Keratinocyte (primary cell): ENCODE results near the gene WWC2. TPM values are rescaled to one million over a fixed set of nuclear protein-coding genes. Genes with fewer than 3 reads are reported as not detected.

Experiments
- DNase-seq: peaks from one replicate; pipeline ENCODE4 v3.0.0-alpha.2; 2011; ENCODE audit warnings: low read depth, missing footprints, low spot score
- FAIRE-seq: peaks from 2 replicates; lab custom pipeline; 2011; peaks lifted over from hg19 to GRCh38; lab: Jason Lieb, UNC
- H2AFZ ChIP-seq: 2 replicates; pipeline ENCODE4 v1.6.0; 2012; ENCODE audit warnings: low read length, control low read depth, inconsistent platforms; ENCODE audit not compliant: control insufficient read depth
- H3K27ac ChIP-seq: 2 replicates; pipeline ENCODE4 v1.5.1; 2011; ENCODE audit warnings: low read length; ENCODE audit not compliant: control insufficient read depth, insufficient read depth
- H3K27me3 ChIP-seq: 3 replicates; pipeline ENCODE4 v1.6.0; 2011; ENCODE audit warnings: low read length; ENCODE audit not compliant: control insufficient read depth, insufficient read depth; ENCODE audit errors: extremely low read depth
- H3K36me3 ChIP-seq, 2 experiments: 2 replicates in 1 of 2; 3 replicates in 1 of 2; pipeline ENCODE4 v1.5.1; 2011; ENCODE audit warnings: low read length in 2 of 2, mild to moderate bottlenecking in 1 of 2; ENCODE audit not compliant: control insufficient read depth in 2 of 2, insufficient read depth in 2 of 2; ENCODE audit errors: extremely low read depth in 1 of 2
- H3K4me1 ChIP-seq: 3 replicates; pipeline ENCODE4 v1.5.1; 2011; ENCODE audit warnings: low read length; ENCODE audit not compliant: control insufficient read depth, insufficient read depth; ENCODE audit errors: extremely low read depth
- H3K4me2 ChIP-seq: 3 replicates; pipeline ENCODE4 v1.6.0; 2011; ENCODE audit warnings: low read depth, low read length; ENCODE audit not compliant: control insufficient read depth, insufficient read depth; ENCODE audit errors: extremely low read depth
- H3K4me3 ChIP-seq, 3 experiments: fragments of 200-600 bp in 1 of 3; sonication (generic) in 1 of 3; 2 replicates in 2 of 3; 3 replicates in 1 of 3; pipeline ENCODE4 v1.5.1; 2011 to 2016; ENCODE audit warnings: low read length in 3 of 3, mild to moderate bottlenecking in 3 of 3, control low read depth in 2 of 3, inconsistent platforms in 1 of 3, low read depth in 1 of 3, mixed read lengths in 1 of 3, mixed run types in 1 of 3, moderate library complexity in 1 of 3; ENCODE audit not compliant: control insufficient read depth in 2 of 3, insufficient read depth in 2 of 3; ENCODE audit errors: extremely low read depth in 1 of 3
- H3K79me2 ChIP-seq: 2 replicates; pipeline ENCODE4 v1.6.0; 2012; ENCODE audit warnings: low read length; ENCODE audit not compliant: control insufficient read depth, insufficient read depth
- H3K9ac ChIP-seq: 3 replicates; pipeline ENCODE4 v1.6.0; 2011; ENCODE audit warnings: low read length; ENCODE audit not compliant: control insufficient read depth, insufficient read depth; ENCODE audit errors: extremely low read depth
- H3K9me1 ChIP-seq: 3 replicates; pipeline ENCODE4 v1.6.0; 2011; ENCODE audit warnings: low read length; ENCODE audit not compliant: control insufficient read depth, insufficient read depth; ENCODE audit errors: extremely low read depth
- H3K9me3 ChIP-seq: 2 replicates; pipeline ENCODE4 v1.5.1; 2012; ENCODE audit warnings: low read depth, low read length; ENCODE audit not compliant: control insufficient read depth
- H4K20me1 ChIP-seq: 3 replicates; pipeline ENCODE4 v1.6.0; 2011; ENCODE audit warnings: low read length; ENCODE audit not compliant: control insufficient read depth, insufficient read depth; ENCODE audit errors: extremely low read depth
- CTCF ChIP-seq, 3 experiments: IDR thresholded peaks in 1 of 3; conservative IDR thresholded peaks in 1 of 3; optimal IDR thresholded peaks in 1 of 3; 2 replicates in 2 of 3; 3 replicates in 1 of 3; pipeline versions ENCODE3 to v1.5.1; 2011; ENCODE audit warnings: low read length in 3 of 3, mild to moderate bottlenecking in 3 of 3, moderate library complexity in 2 of 3, control low read depth in 1 of 3, inconsistent platforms in 1 of 3; ENCODE audit not compliant: insufficient read depth in 2 of 3; ENCODE audit errors: extremely low read depth in 1 of 3
- EZH2 ChIP-seq: IDR thresholded peaks from one replicate; pipeline ENCODE4 v1.6.1; 2012; ENCODE audit warnings: inconsistent platforms, mild to moderate bottlenecking, low read length, moderate library complexity
- dilution Hi-C: fragments of 300-500 bp; cut with MboI; formaldehyde crosslinking; loops from one replicate; pipeline ENCODE4 v1.7.0; 2020; ENCODE audit warnings: low sequenced_read_pairs; ENCODE audit not compliant: extremely low pct_ligation_motif_present
- polyA plus RNA-seq, 5 experiments: library from polyadenylated mRNA; depleted of rRNA in 3 of 5; stranded (reverse) in 3 of 5; stranded (forward) in 1 of 5; unstranded in 1 of 5; fragments of >200 nt; gene quantifications; 1 replicate in 1 of 5; 2 replicates in 3 of 5; 3 replicates in 1 of 5; pipeline versions ENCODE4 v1.2.1 to v1.2.3, GENCODE V29; 2011 to 2012; ENCODE audit warnings: missing spikeins in 2 of 5, low read depth in 1 of 5, low replicate concordance in 1 of 5

Gene WWC2
- polyA plus RNA-seq, 1 donor (not counting 4 experiments of a cell fraction or from before 2014, with no cell fraction given): 15.4 TPM

- no peak for TF ChIP-seq CTCF (optimal IDR thresholded peaks at IDR 0.05 in 1 of 3, IDR thresholded peaks at IDR 0.05 in 1 of 3, conservative IDR thresholded peaks at IDR 0.05 in 1 of 3; ENCODE audit: extremely low read depth in 1 of 3, insufficient read depth in 2 of 3, low read length in 3 of 3)
- TF ChIP-seq EZH2: no peak
- DNase-seq (no peak), FAIRE-seq (no peak)
- Histone ChIP-seq H3K4me1 (peaks cover 6% of the 10 kb centered on the region), H3K9me1 (no peaks in the 10 kb centered on the region), H3K27me3 (no peaks in the 10 kb centered on the region), H3K27ac (no peak overlapping the region), H3K4me3 (no peak overlapping the region), H3K36me3 (no peaks in the 10 kb centered on the region), H2AFZ (no peak overlapping the region), H3K4me2 (no peak overlapping the region), H3K9me3 (no peaks in the 10 kb centered on the region), H3K9ac (no peak overlapping the region), H4K20me1 (no peaks in the 10 kb centered on the region), H3K79me2 (peaks cover 33% of the 10 kb centered on the region)
- dilution Hi-C loops: no loop called here
These were observed 79.1 kb downstream of the WWC2 start for GRCh38 chr4:183178201-183178600.

GRCh38 chr4:183180096-183180495, 81.0 kb downstream of the WWC2 start:
- no peaks in the 10 kb centered on the region for H3K27me3 ChIP-seq
- FAIRE-seq (no peak), DNase-seq (no peak)
- H3K9me3 ChIP-seq: no peaks in the 10 kb centered on the region
- peaks cover 9% of the 10 kb centered on the region for H3K4me1 ChIP-seq
- no peaks in the 10 kb centered on the region for H3K36me3 ChIP-seq
- TF ChIP-seq CTCF (optimal IDR thresholded peaks at IDR 0.05 in 1 of 3, IDR thresholded peaks at IDR 0.05 in 1 of 3, conservative IDR thresholded peaks at IDR 0.05 in 1 of 3; ENCODE audit: extremely low read depth in 1 of 3, insufficient read depth in 2 of 3, low read length in 3 of 3): no peak
- TF ChIP-seq EZH2: no peak
- no peak overlapping the region for H2AFZ ChIP-seq
- H3K9me1 ChIP-seq: no peaks in the 10 kb centered on the region
- H4K20me1 ChIP-seq: no peaks in the 10 kb centered on the region
- dilution Hi-C loops: no loop called here
- no peak overlapping the region for H3K4me2 ChIP-seq
- peaks cover 40% of the 10 kb centered on the region for H3K79me2 ChIP-seq
- H3K9ac ChIP-seq: no peak overlapping the region
- H3K27ac ChIP-seq: no peak overlapping the region
- no peak overlapping the region for H3K4me3 ChIP-seq
